GM12801 (cell line): ENCODE data around the gene PIGB.

ENCODE experiments used
- CTCF ChIP-seq: IDR thresholded peaks from one replicate; pipeline ENCODE4 v1.5.1; 2011; ENCODE audit warnings: control low read depth; ENCODE audit not compliant: insufficient read length; ENCODE audit errors: extremely low read depth

The PIGB gene

GRCh38 chr15:55327387-55327786, 8.4 kb downstream of the PIGB start:
- no peak for TF ChIP-seq CTCF

GRCh38 chr15:55334371-55334770, 15.3 kb downstream of the PIGB start:
- TF ChIP-seq CTCF, result no peak

- TF ChIP-seq CTCF, result no peak
Measured at GRCh38 chr15:55334997-55335396, 16.0 kb downstream of the PIGB start.

- no peak for TF ChIP-seq CTCF
Measured at GRCh38 chr15:55337160-55337559, 18.1 kb downstream of the PIGB start.

GRCh38 chr15:55343168-55343567, 24.1 kb downstream of the PIGB start:
- TF ChIP-seq CTCF, result no peak

- no peak for TF ChIP-seq CTCF
Measured at GRCh38 chr15:55344206-55344605, 25.2 kb downstream of the PIGB start.

GRCh38 chr15:55348281-55348778, 29.3 kb downstream of the PIGB start:
- no peak for TF ChIP-seq CTCF

- no peak for TF ChIP-seq CTCF
Measured at GRCh38 chr15:55349282-55349681, 30.3 kb downstream of the PIGB start.
